Measurements from ENCODE around the gene AKAP6. TPM values are rescaled to one million over a fixed set of nuclear protein-coding genes. Genes with fewer than 3 reads are reported as not detected.

Gene AKAP6
- total RNA-seq, 1 experiment from 2014 or later: 2.3 TPM

DNA sequence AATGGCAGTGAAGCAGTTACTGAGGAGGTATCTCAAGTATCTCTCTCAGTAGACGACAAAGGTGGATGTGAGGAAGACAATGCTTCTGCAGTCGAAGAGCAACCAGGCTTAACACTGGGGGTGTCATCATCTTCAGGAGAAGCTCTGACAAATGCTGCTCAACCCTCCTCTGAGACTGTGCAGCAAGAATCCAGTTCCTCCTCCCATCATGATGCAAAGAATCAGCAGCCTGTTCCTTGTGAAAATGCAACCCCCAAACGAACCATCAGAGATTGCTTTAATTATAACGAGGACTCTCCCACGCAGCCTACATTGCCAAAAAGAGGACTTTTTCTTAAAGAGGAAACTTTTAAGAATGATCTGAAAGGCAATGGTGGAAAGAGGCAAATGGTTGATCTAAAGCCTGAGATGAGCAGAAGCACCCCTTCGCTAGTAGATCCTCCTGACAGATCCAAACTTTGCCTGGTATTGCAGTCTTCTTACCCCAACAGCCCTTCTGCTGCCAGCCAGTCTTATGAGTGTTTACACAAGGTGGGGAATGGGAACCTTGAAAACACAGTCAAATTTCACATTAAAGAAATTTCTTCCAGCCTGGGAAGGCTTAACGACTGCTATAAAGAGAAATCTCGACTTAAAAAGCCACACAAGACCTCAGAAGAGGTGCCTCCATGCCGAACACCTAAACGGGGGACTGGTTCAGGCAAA is 216.6 kb downstream of the AKAP6 start:
- Histone ChIP-seq H3K27ac (ENCODE audit: low read length) (no peak overlapping the region), H3K4me2 (ENCODE audit: low read depth, low read length, poor library complexity, severe bottlenecking) (no peak overlapping the region), H3K27me3 (ENCODE audit: low read length) (no peaks in the 10 kb centered on the region), H3K4me1 (ENCODE audit: low read length) (no peaks in the 10 kb centered on the region), H2AFZ (ENCODE audit: low read length) (no peak overlapping the region), H3K79me2 (ENCODE audit: low read length) (no peaks in the 10 kb centered on the region), H3K36me3 (ENCODE audit: insufficient read depth, low read length) (no peaks in the 10 kb centered on the region), H3K9me3 (ENCODE audit: low read length) (no peaks in the 10 kb centered on the region), H4K20me1 (ENCODE audit: insufficient read depth, low read depth, low read length) (no peaks in the 10 kb centered on the region), H3K9me2 (replicated peaks; ENCODE audit: insufficient read depth, low read length) (no peaks in the 10 kb centered on the region), H3K9ac (ENCODE audit: low read length) (no peak overlapping the region), H3K4me3 (ENCODE audit: low read length) (no peak overlapping the region)
- DNase-seq: no peak

DNA sequence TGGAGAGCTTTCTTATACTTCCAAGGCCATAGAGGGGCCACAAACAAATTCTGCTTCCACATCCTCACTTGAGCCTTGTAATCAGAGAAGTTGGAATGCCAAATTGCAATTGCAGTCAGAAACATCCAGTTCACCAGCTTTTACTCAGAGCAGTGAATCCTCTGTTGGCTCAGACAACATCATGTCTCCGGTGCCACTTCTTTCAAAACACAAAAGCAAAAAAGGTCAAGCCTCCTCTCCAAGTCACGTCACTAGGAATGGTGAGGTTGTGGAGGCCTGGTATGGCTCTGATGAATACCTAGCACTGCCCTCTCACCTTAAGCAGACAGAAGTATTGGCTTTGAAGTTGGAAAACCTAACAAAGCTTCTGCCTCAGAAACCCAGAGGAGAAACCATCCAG is 217.1 kb downstream of the AKAP6 start:
- DNase-seq: no peak
- Histone ChIP-seq H3K4me2 (ENCODE audit: low read depth, low read length, poor library complexity, severe bottlenecking) (no peak overlapping the region), H2AFZ (ENCODE audit: low read length) (no peak overlapping the region), H3K9me2 (replicated peaks; ENCODE audit: insufficient read depth, low read length) (no peaks in the 10 kb centered on the region), H4K20me1 (ENCODE audit: insufficient read depth, low read depth, low read length) (no peaks in the 10 kb centered on the region), H3K79me2 (ENCODE audit: low read length) (no peaks in the 10 kb centered on the region), H3K9ac (ENCODE audit: low read length) (no peak overlapping the region), H3K27me3 (ENCODE audit: low read length) (no peaks in the 10 kb centered on the region), H3K27ac (ENCODE audit: low read length) (no peak overlapping the region), H3K9me3 (ENCODE audit: low read length) (no peaks in the 10 kb centered on the region), H3K4me1 (ENCODE audit: low read length) (no peaks in the 10 kb centered on the region), H3K4me3 (ENCODE audit: low read length) (no peak overlapping the region), H3K36me3 (ENCODE audit: insufficient read depth, low read length) (no peaks in the 10 kb centered on the region)

DNA sequence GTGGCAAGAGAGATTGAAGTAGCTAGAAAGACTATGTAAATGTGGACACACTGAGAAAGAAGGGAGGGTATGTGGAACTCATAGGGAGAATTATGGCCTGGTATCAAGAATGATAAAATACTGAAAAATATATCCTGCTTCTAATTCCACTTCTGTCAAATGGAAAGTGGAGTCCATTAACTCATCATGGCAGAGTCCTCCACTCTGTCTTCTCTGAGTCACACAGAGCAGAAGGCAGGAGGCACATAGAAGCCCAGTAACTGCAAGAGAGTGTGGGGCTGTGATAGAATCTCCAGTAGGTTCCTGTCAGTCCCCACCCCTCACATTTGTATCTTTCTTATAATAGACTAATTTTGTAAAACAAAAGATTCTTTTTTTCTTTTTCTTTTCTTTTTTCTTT is 223.7 kb downstream of the AKAP6 start:
- no peaks in the 10 kb centered on the region for H3K79me2 ChIP-seq (ENCODE audit: low read length)

DNA sequence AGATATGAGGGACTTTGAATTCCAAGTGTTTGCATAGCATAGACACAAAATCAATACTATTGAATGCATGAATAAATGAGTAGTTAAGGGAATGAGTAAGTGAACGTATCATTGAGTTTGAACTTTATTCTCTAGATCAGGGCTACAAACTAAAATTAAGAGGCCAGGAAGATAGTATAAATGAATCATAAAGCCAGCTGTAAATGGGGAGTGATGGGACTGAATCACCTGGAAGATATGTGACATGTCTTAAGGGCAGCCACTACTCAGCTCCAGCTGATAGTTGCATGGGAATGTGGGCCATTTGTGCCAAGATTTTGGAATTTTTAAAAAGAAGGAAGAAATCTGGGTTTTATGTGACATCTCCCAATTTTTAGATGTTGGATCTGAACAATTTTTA is 229.9 kb downstream of the AKAP6 start:
- Histone ChIP-seq H3K9me3 (ENCODE audit: low read length) (no peaks in the 10 kb centered on the region), H3K27me3 (ENCODE audit: low read length) (no peaks in the 10 kb centered on the region), H3K4me1 (ENCODE audit: low read length) (no peaks in the 10 kb centered on the region), H3K9me2 (replicated peaks; ENCODE audit: insufficient read depth, low read length) (no peaks in the 10 kb centered on the region), H3K4me3 (ENCODE audit: low read length) (no peak overlapping the region), H3K36me3 (ENCODE audit: insufficient read depth, low read length) (no peaks in the 10 kb centered on the region), H2AFZ (ENCODE audit: low read length) (no peak overlapping the region), H3K9ac (ENCODE audit: low read length) (no peak overlapping the region), H4K20me1 (ENCODE audit: insufficient read depth, low read depth, low read length) (no peaks in the 10 kb centered on the region), H3K4me2 (ENCODE audit: low read depth, low read length, poor library complexity, severe bottlenecking) (no peak overlapping the region), H3K27ac (ENCODE audit: low read length) (no peak overlapping the region), H3K79me2 (ENCODE audit: low read length) (no peaks in the 10 kb centered on the region)
- no peak for DNase-seq

More for the DNA sequence above, 223.7 kb downstream of the AKAP6 start:
- Histone ChIP-seq H3K36me3 (ENCODE audit: insufficient read depth, low read length) (no peaks in the 10 kb centered on the region), H3K4me1 (ENCODE audit: low read length) (no peaks in the 10 kb centered on the region), H3K9me3 (ENCODE audit: low read length) (no peaks in the 10 kb centered on the region), H2AFZ (ENCODE audit: low read length) (no peak overlapping the region), H3K9ac (ENCODE audit: low read length) (no peak overlapping the region), H3K4me2 (ENCODE audit: low read depth, low read length, poor library complexity, severe bottlenecking) (no peak overlapping the region), H3K4me3 (ENCODE audit: low read length) (no peak overlapping the region), H3K9me2 (replicated peaks; ENCODE audit: insufficient read depth, low read length) (no peaks in the 10 kb centered on the region), H3K27ac (ENCODE audit: low read length) (no peak overlapping the region), H4K20me1 (ENCODE audit: insufficient read depth, low read depth, low read length) (no peaks in the 10 kb centered on the region), H3K27me3 (ENCODE audit: low read length) (no peaks in the 10 kb centered on the region)
- DNase-seq: no peak

DNA sequence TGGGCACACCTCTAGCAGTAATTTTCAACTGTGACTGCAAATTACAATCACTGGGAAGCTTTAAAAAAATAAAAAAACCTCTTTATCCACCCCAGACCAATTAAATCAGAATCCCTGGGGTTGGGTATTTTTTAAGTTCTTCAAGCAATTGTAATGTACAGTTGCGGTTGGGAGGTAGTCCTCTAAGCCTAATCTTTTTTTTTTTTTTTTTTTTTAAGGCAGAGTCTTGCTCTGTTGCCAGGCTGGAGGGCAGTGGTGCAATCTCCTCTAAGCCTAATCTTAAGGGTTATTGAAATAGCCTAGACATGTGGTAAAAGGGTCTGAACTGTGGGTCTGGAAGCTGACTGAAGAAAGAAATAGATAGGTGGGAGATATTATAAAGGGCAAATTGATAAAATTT is 230.5 kb downstream of the AKAP6 start:
- Histone ChIP-seq H3K27ac (ENCODE audit: low read length) (no peak overlapping the region), H3K9ac (ENCODE audit: low read length) (no peak overlapping the region), H3K4me1 (ENCODE audit: low read length) (no peaks in the 10 kb centered on the region), H3K36me3 (ENCODE audit: insufficient read depth, low read length) (no peaks in the 10 kb centered on the region), H3K27me3 (ENCODE audit: low read length) (no peaks in the 10 kb centered on the region), H4K20me1 (ENCODE audit: insufficient read depth, low read depth, low read length) (no peaks in the 10 kb centered on the region), H3K4me3 (ENCODE audit: low read length) (no peak overlapping the region), H2AFZ (ENCODE audit: low read length) (no peak overlapping the region), H3K9me3 (ENCODE audit: low read length) (no peaks in the 10 kb centered on the region), H3K4me2 (ENCODE audit: low read depth, low read length, poor library complexity, severe bottlenecking) (no peak overlapping the region), H3K79me2 (ENCODE audit: low read length) (no peaks in the 10 kb centered on the region), H3K9me2 (replicated peaks; ENCODE audit: insufficient read depth, low read length) (no peaks in the 10 kb centered on the region)
- no peak for DNase-seq

DNA sequence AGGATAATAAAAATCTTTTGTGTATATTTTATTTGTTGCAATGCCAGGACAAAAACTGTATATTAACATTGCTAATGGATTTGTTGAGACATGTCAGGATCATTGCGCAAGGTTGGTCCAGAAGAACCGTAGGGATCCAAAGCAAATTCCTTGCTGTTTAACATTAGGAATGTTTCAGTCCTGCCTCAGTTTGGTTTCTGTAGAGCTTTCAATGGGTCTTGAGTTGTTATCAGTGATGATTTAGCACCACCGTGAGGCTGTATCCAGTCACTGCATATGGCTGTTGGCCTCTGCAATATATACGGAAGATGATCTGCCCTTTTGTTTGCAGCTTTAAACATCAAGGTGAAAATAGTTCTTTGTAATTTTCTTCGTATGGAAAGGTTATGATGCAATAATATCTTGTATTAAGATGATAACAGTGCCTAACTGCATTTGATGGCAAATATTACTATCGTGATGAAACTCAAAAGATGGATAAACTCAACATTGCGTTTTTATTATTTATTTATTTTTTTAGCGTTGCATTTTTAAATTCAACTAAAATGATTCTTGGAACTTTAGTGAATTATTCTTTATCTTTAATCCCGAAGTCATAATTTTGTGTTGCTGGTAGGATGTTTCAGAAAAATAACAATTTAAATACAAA is 231.2 kb downstream of the AKAP6 start:
- Histone ChIP-seq H3K9ac (ENCODE audit: low read length) (no peak overlapping the region), H3K27me3 (ENCODE audit: low read length) (no peaks in the 10 kb centered on the region), H2AFZ (ENCODE audit: low read length) (no peak overlapping the region), H3K36me3 (ENCODE audit: insufficient read depth, low read length) (no peaks in the 10 kb centered on the region), H3K27ac (ENCODE audit: low read length) (no peak overlapping the region), H3K79me2 (ENCODE audit: low read length) (no peaks in the 10 kb centered on the region), H3K4me1 (ENCODE audit: low read length) (no peaks in the 10 kb centered on the region), H3K4me3 (ENCODE audit: low read length) (no peak overlapping the region), H4K20me1 (ENCODE audit: insufficient read depth, low read depth, low read length) (no peaks in the 10 kb centered on the region), H3K9me3 (ENCODE audit: low read length) (no peaks in the 10 kb centered on the region), H3K4me2 (ENCODE audit: low read depth, low read length, poor library complexity, severe bottlenecking) (no peak overlapping the region), H3K9me2 (replicated peaks; ENCODE audit: insufficient read depth, low read length) (no peaks in the 10 kb centered on the region)
- DNase-seq: peak; percentile 84

DNA sequence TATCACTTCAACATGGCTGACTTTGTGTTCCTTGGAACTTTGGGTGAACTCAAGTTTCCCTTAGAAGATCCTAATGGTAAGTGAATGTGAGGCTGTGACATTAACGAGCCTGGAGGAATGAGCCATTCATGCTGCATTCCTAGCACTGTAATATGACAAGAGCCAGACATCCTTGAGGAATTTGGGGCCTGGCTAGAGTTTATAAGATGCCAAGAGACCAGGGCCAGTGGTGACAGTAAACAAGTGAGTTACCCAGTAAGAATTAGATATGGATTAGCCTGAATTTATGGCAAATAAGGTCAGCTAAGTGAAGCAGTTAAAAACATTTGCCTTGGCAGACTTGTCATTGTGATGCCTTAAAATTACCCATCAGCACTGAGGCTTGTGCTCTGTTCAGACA is 232.4 kb downstream of the AKAP6 start:
- no peaks in the 10 kb centered on the region for H4K20me1 ChIP-seq (ENCODE audit: insufficient read depth, low read depth, low read length)
- no peak overlapping the region for H2AFZ ChIP-seq (ENCODE audit: low read length)
- no peak overlapping the region for H3K9ac ChIP-seq (ENCODE audit: low read length)
- H3K27me3 ChIP-seq (ENCODE audit: low read length): no peaks in the 10 kb centered on the region
- H3K4me1 ChIP-seq (ENCODE audit: low read length): no peaks in the 10 kb centered on the region
- no peaks in the 10 kb centered on the region for H3K9me2 ChIP-seq (replicated peaks; ENCODE audit: insufficient read depth, low read length)
- H3K79me2 ChIP-seq (ENCODE audit: low read length): no peaks in the 10 kb centered on the region
- no peaks in the 10 kb centered on the region for H3K36me3 ChIP-seq (ENCODE audit: insufficient read depth, low read length)
- H3K4me2 ChIP-seq (ENCODE audit: low read depth, low read length, poor library complexity, severe bottlenecking): no peak overlapping the region
- no peak for DNase-seq
- no peak overlapping the region for H3K4me3 ChIP-seq (ENCODE audit: low read length)
- no peak overlapping the region for H3K27ac ChIP-seq (ENCODE audit: low read length)
- no peaks in the 10 kb centered on the region for H3K9me3 ChIP-seq (ENCODE audit: low read length)

DNA sequence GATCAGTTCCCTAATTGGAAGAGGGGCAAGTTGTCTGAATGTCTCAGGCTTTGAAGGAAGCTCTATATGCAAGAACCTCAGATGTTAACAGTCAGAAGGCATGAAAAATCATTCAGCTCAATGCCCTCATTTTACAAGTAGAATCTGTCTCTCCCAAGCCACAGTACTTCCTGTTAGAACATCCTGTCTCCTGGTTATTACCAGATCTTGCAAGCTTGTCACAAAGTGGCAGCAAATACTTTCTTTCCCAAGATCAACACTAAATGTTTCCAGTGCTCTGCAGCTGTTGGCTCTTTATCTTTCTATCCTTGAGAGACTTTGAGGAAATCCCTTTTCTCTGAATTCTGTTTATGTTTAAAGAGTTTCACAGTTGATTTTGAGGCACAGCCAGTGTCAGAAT is 235.5 kb downstream of the AKAP6 start:
- H3K79me2 ChIP-seq (ENCODE audit: low read length): no peaks in the 10 kb centered on the region
- no peak overlapping the region for H3K4me2 ChIP-seq (ENCODE audit: low read depth, low read length, poor library complexity, severe bottlenecking)
- no peak overlapping the region for H3K9ac ChIP-seq (ENCODE audit: low read length)
- no peaks in the 10 kb centered on the region for H3K4me1 ChIP-seq (ENCODE audit: low read length)
- H3K27me3 ChIP-seq (ENCODE audit: low read length): no peaks in the 10 kb centered on the region
- DNase-seq: no peak
- no peak overlapping the region for H2AFZ ChIP-seq (ENCODE audit: low read length)
- no peak overlapping the region for H3K4me3 ChIP-seq (ENCODE audit: low read length)
- H4K20me1 ChIP-seq (ENCODE audit: insufficient read depth, low read depth, low read length): no peaks in the 10 kb centered on the region
- no peaks in the 10 kb centered on the region for H3K36me3 ChIP-seq (ENCODE audit: insufficient read depth, low read length)
- H3K9me3 ChIP-seq (ENCODE audit: low read length): no peaks in the 10 kb centered on the region
- no peak overlapping the region for H3K27ac ChIP-seq (ENCODE audit: low read length)
- H3K9me2 ChIP-seq (replicated peaks; ENCODE audit: insufficient read depth, low read length): no peaks in the 10 kb centered on the region

Measured in Karpas-422 (cell line).